ENCODE results near the gene ZNF670.
"Not testable (repeated sequence)": the region's sequence is repeated elsewhere in the genome, so short reads cannot be mapped to it uniquely, and the experiment has no call there.

ZNF670 gene

DNA sequence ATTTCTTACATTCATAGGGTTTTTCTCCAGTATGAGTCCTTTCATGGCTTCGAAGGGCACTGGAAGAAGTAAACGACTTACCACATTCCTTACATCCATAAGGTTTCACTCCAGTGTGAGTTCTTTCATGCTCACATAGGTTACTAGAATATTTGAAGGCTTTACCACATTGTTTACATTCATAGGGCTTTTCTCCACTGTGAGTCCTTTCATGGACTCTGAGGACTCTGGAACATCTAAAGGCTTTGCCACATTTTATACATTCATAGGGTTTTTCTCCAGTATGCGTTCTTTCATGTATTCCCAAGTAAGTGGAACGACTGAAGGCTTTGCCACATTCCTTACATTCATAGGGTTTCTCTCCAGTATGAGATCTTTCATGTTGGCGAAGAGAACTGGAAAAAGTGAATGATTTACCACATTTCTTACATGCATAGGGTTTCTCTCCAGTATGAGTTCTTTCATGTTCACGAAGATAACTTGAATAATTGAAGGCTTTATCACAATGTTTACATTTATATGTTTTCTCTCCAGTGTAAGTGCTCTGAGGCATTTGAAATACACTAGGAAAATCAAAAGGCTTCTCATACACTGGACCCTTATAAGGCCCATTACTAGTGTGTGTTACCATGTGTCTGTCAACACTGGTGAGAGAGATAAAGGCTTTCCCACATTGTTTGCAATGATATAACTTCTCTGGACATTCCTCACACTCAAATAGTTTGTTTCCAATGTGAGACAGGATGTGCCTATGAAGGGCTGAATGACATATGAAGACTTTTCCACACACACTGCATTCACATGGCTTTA, 40.9 kb downstream of the ZNF670 start:
- DNase-seq (ENCODE audit: low spot score) = no peak

DNA sequence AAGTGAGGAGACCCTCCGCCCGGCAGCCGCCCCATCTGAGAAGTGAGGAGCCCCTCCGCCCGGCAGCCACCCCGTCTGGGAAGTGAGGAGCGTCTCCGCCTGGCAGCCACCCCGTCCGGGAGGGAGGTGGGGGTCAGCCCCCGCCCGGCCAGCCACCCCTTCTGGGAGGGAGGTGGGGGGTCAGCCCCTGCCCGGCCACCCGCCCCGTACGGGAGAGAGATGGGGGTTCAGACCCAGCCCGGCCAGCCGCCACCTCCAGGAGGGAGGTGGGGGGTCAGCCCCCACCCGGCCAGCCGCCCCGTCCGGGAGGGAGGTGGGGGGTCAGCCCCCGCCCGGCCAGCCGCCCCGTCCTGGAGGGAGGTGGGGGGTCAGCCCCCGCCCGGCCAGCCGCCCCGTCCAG, 46.3 kb downstream of the ZNF670 start:
- DNase-seq (ENCODE audit: low spot score) = not testable (repeated sequence)
